GM12878 (cell line): ENCODE results near the gene NKD1. TPM values are rescaled to one million over a fixed set of nuclear protein-coding genes. Genes with fewer than 3 reads are reported as not detected.

ENCODE experiments used
- ATAC-seq: fragments of 200-7000 bp; cut with Tn5 transposase; 3 replicates; pipeline ENCODE4 v1.9.1; 2020; ENCODE audit warnings: mild to moderate bottlenecking, moderate library complexity
- BruUV-seq: library from RNA; stranded (reverse); fragments of 400-500 nt; replicated peaks from 2 replicates; lab custom pipeline; 2021; lab: Mats Ljungman, UMichigan
- CTCF ChIA-PET: fragments of 300-600 bp; sonication (Branson Sonifier 250); formaldehyde crosslinking; extraction: SDS; loops from one replicate; lab custom pipeline; 2021; ENCODE audit warnings: inconsistent platforms; lab: Yijun Ruan, JAX
- POLR2A ChIA-PET: fragments of 350-600 bp; formaldehyde crosslinking; extraction: SDS; loops from one replicate; lab custom pipeline; 2021; ENCODE audit warnings: inconsistent platforms; lab: Charles Lee
- RAD21 ChIA-PET: fragments of 300-600 bp; sonication (Branson Sonifier 250); formaldehyde crosslinking; loops from one replicate; lab custom pipeline; 2023; ENCODE audit warnings: antibody characterized with exemption; ENCODE audit not compliant: unreplicated experiment; lab: Charles Lee
- SMC1A ChIA-PET: fragments of 300-600 bp; sonication (Branson Sonifier 250); formaldehyde crosslinking; loops from one replicate; lab custom pipeline; 2023; ENCODE audit not compliant: unreplicated experiment, uncharacterized antibody; lab: Charles Lee
- DNase-seq: peaks from one replicate; pipeline ENCODE4 v3.0.0-alpha.2; 2011; ENCODE audit warnings: low read depth, low spot score
- FAIRE-seq: peaks from 3 replicates; lab custom pipeline; 2011; peaks lifted over from hg19 to GRCh38; lab: Jason Lieb, UNC
- H2AFZ ChIP-seq: 2 replicates; pipeline ENCODE4 v1.6.0; 2011; ENCODE audit warnings: low read depth, low read length, control low read depth; ENCODE audit not compliant: control insufficient read depth
- H3K27ac ChIP-seq: 2 replicates; pipeline ENCODE4 v1.5.1; 2011; ENCODE audit warnings: control low read depth; ENCODE audit not compliant: control insufficient read depth, insufficient read depth
- H3K27me3 ChIP-seq, 2 experiments: replicated peaks in 1 of 2; 2 replicates each; pipeline versions ENCODE4 v1.6.0 to v1.6.1; 2011; ENCODE audit warnings: low read length in 1 of 2; ENCODE audit not compliant: control insufficient read depth in 2 of 2, insufficient read depth in 2 of 2
- H3K36me3 ChIP-seq, 2 experiments: 2 replicates each; pipeline ENCODE4 v1.5.1; 2011; ENCODE audit warnings: low read length in 1 of 2; ENCODE audit not compliant: control insufficient read depth in 2 of 2, insufficient read depth in 2 of 2
- H3K4me1 ChIP-seq: 2 replicates; pipeline ENCODE4 v1.6.1; 2011; ENCODE audit warnings: mild to moderate bottlenecking, low read length, moderate library complexity, mixed read lengths; ENCODE audit not compliant: control insufficient read depth, insufficient read depth
- H3K4me2 ChIP-seq: 2 replicates; pipeline ENCODE4 v1.6.0; 2011; ENCODE audit warnings: control low read depth; ENCODE audit not compliant: control insufficient read depth, insufficient read depth
- H3K4me3 ChIP-seq: fragments of 200-600 bp; sonication (generic); 2 replicates; pipeline ENCODE4 v1.5.1; 2016
- H3K79me2 ChIP-seq: 2 replicates; pipeline ENCODE4 v1.6.0; 2011; ENCODE audit warnings: low read length; ENCODE audit not compliant: control insufficient read depth, insufficient read depth
- H3K9ac ChIP-seq: 2 replicates; pipeline ENCODE4 v1.8.0; 2011; ENCODE audit warnings: low read length, control low read depth, mixed read lengths; ENCODE audit not compliant: control insufficient read depth, insufficient read depth
- H3K9me3 ChIP-seq: replicated peaks from 3 replicates; pipeline ENCODE4 v1.5.1; 2011; ENCODE audit warnings: mild to moderate bottlenecking, low read length; ENCODE audit not compliant: control insufficient read depth, insufficient read depth
- H4K20me1 ChIP-seq: 2 replicates; pipeline ENCODE4 v1.6.0; 2011; ENCODE audit not compliant: control insufficient read depth, insufficient read depth
- CEBPZ ChIP-seq: fragments of 150-350 bp; IDR thresholded peaks from 2 replicates; pipeline ENCODE4 v1.6.1; 2016; ENCODE audit warnings: low read depth, low read length
- HDGF ChIP-seq: fragments of 450-650 bp; IDR thresholded peaks from 2 replicates; pipeline ENCODE4 v1.6.1; 2016; ENCODE audit warnings: antibody characterized with exemption
- MLLT1 ChIP-seq: fragments of 450-650 bp; IDR thresholded peaks from 2 replicates; pipeline ENCODE4 v1.6.1; 2016; ENCODE audit warnings: mild to moderate bottlenecking
- WGBS: methylation state at CpG from one replicate; pipeline ENCODE4 v1.1.6; 2016; ENCODE audit warnings: low lambda C conversion rate; ENCODE audit not compliant: insufficient replicate concordance, insufficient coverage; ENCODE audit errors: missing lambda C conversion rate; 5-methylcytosine and 5-hydroxymethylcytosine counted together
- in situ Hi-C: fragments of 300-500 bp; cut with MboI; formaldehyde crosslinking; loops from 9 replicates; pipeline ENCODE4 v1.14.3; 2018; ENCODE audit warnings: mixed read lengths
- intact Hi-C: fragments of 100-400 bp; cut with micrococcal nuclease; formaldehyde crosslinking; loops from one replicate; pipeline ENCODE4 v1.14.2; 2022; ENCODE audit not compliant: unreplicated experiment
- polyA plus RNA-seq, 11 experiments: library from polyadenylated mRNA; depleted of rRNA in 4 of 11; unstranded in 6 of 11; stranded (reverse) in 5 of 11; fragments of >200 nt; fragmentation: Nextera tagmentation in 4 of 11; fragmentation: Illumina TruSeq in 1 of 11; extraction: Ambion mirVana in 4 of 11; extraction: Trizol in 1 of 11; gene quantifications; 1 replicate in 1 of 11; 2 replicates in 10 of 11; pipeline versions ENCODE4 v1.2.1 to v1.2.3, GENCODE V29; 2011 to 2016; ENCODE audit warnings: inconsistent platforms in 2 of 11, missing spikeins in 2 of 11, low read depth in 1 of 11
- total RNA-seq, 4 experiments: library from RNA; depleted of rRNA in 3 of 4; stranded (reverse); fragments of >200 nt in 3 of 4; fragmentation: Illumina TruSeq in 1 of 4; extraction: Trizol in 1 of 4; gene quantifications; 2 replicates each; pipeline versions ENCODE4 v1.2.1 to v1.2.3, GENCODE V29; 2013 to 2021

The NKD1 gene
- total and polyA plus RNA-seq, 10 of the 15 experiments (the other 5 are each of a cell fraction or from before 2014, with no cell fraction given), result under 0.01 to 0.49 (median 0.04) TPM; not detected in 2

GRCh38 chr16:50695017-50696000, 147.1 kb downstream of the NKD1 start:
- peak overlapping the region; percentile 100 for H3K4me2 ChIP-seq
- CTCF ChIA-PET, result interaction anchor here (0.6 to 9.4 kb wide), 11 partner anchors 10 to 111 kb away, joined by 3 to 86 read pairs (median 7); partner anchors contain the start of genes CYLD and SNX20

More at GRCh38 chr16:50695017-50696000, 147.1 kb downstream of the NKD1 start:
- Histone ChIP-seq H4K20me1 (no peaks in the 10 kb centered on the region), H2AFZ (no peak overlapping the region), H3K4me3 (peak overlapping the region; percentile 72; the same call in 1 of the 2 replicates), H3K9me3 (no peaks in the 10 kb centered on the region), H3K9ac (peak overlapping the region; percentile 85), H3K27me3 (no peaks in the 10 kb centered on the region), H3K36me3 (peaks cover 0 to 3% of the 10 kb centered on the region in 2 experiments; a peak in 1 of 4 replicates), H3K4me1 (peaks cover 60% of the 10 kb centered on the region), H3K27ac (peak overlapping the region; percentile 95)
- POLR2A ChIA-PET, result interaction anchor here (0.6 to 8.3 kb wide), 8 partner anchors 11 to 540 kb away, joined by 3 to 116 read pairs (median 8); partner anchors contain the start of genes CYLD and SNX20
- no peak for DNase-seq
- no peak for FAIRE-seq
- intact Hi-C loops, result loop anchor here (5.0 kb wide), 1 partner anchor 418 kb away; no protein-coding TSS in a partner anchor
- in situ Hi-C loops, result no loop called here
- RAD21 ChIA-PET, result interaction anchor here (0.7 to 9.9 kb wide), 7 partner anchors 11 to 111 kb away, joined by 3 to 121 read pairs (median 43); partner anchors contain the start of genes CYLD and SNX20
- SMC1A ChIA-PET, result interaction anchor here (1.1 to 8.3 kb wide), 7 partner anchors 13 to 50 kb away, joined by 4 to 190 read pairs (median 7); partner anchors contain the start of genes CYLD and SNX20
- TF ChIP-seq CEBPZ (no peak), MLLT1 (peak; percentile 98), HDGF (peak; percentile 53; the same call in 1 of the 2 replicates)
- TF ChIP-seq, all 136 proteins: peak for 2
- BruUV-seq, result TSS peak; percentile 52
- WGBS, result 89% methylated on average over 9 of the region's 9 CpGs
- peaks cover 64% of the 10 kb centered on the region for H3K79me2 ChIP-seq
- no peak for ATAC-seq
